Activated T-helper 2 cell treated with anti-CD3 and anti-CD28 coated beads, Interferon-gamma antibody, Interleukin-2, Interleukin-4, amounts not matched to agents 10 μg/mL and 5 μg/mL and 100 μg/mL, durations not matched to agents 14 hours and 24 hours and 36 hours (primary cell): ENCODE data around the gene CORIN. TPM values are rescaled to one million over a fixed set of nuclear protein-coding genes. Genes with fewer than 3 reads are reported as not detected.

ENCODE experiments used
- DNase-seq: peaks from one replicate; pipeline ENCODE4 v3.0.0; 2021; ENCODE audit warnings: low spot score
- H3K27ac Mint-ChIP-seq: one replicate; pipeline ENCODE4 v1.8.0; 2021; ENCODE audit warnings: mixed read lengths
- H3K27me3 Mint-ChIP-seq: one replicate; pipeline ENCODE4 v1.8.0; 2021; ENCODE audit warnings: low read depth, mixed read lengths
- H3K36me3 Mint-ChIP-seq: one replicate; pipeline ENCODE4 v1.8.0; 2021; ENCODE audit warnings: low read depth, mixed read lengths
- H3K4me1 Mint-ChIP-seq: one replicate; pipeline ENCODE4 v1.8.0; 2021; ENCODE audit warnings: low read depth, mixed read lengths
- H3K4me3 Mint-ChIP-seq: one replicate; pipeline ENCODE4 v1.8.0; 2021; ENCODE audit warnings: low read depth, mild to moderate bottlenecking, moderate library complexity, mixed read lengths
- H3K9me3 Mint-ChIP-seq: one replicate; pipeline ENCODE4 v1.8.0; 2021; ENCODE audit warnings: mixed read lengths
- intact Hi-C: fragments of 100-400 bp; cut with micrococcal nuclease; formaldehyde crosslinking; loops from one replicate; pipeline ENCODE4 v1.15.1; 2023
- total RNA-seq: library from RNA; stranded (reverse); gene quantifications from 2 replicates; pipeline ENCODE4 v1.2.3, GENCODE V29; 2022

The CORIN gene, protein sequence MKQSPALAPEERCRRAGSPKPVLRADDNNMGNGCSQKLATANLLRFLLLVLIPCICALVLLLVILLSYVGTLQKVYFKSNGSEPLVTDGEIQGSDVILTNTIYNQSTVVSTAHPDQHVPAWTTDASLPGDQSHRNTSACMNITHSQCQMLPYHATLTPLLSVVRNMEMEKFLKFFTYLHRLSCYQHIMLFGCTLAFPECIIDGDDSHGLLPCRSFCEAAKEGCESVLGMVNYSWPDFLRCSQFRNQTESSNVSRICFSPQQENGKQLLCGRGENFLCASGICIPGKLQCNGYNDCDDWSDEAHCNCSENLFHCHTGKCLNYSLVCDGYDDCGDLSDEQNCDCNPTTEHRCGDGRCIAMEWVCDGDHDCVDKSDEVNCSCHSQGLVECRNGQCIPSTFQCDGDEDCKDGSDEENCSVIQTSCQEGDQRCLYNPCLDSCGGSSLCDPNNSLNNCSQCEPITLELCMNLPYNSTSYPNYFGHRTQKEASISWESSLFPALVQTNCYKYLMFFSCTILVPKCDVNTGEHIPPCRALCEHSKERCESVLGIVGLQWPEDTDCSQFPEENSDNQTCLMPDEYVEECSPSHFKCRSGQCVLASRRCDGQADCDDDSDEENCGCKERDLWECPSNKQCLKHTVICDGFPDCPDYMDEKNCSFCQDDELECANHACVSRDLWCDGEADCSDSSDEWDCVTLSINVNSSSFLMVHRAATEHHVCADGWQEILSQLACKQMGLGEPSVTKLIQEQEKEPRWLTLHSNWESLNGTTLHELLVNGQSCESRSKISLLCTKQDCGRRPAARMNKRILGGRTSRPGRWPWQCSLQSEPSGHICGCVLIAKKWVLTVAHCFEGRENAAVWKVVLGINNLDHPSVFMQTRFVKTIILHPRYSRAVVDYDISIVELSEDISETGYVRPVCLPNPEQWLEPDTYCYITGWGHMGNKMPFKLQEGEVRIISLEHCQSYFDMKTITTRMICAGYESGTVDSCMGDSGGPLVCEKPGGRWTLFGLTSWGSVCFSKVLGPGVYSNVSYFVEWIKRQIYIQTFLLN
- 0.30 and 0.32 TPM in 2 replicates for total RNA-seq

DNA sequence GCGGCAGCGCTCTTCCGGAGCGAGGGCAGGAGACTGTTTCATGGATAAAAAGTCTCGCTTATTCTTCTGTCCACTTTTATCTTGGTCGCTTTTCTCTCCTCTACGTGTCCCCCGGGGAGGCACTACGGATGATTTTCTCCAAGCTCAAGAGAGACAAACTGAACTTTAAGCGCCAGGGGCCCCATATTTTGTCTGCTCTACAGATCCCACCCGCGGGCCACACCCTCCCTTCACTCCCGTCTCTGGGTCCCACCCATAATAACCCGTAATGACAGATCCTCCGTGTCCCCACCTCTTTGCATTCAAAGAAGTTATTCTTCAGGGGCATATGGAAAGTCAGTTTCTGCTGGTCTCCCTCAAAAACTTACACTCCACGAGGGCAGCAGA lies at the start of gene CORIN:
TSS of gene CORIN (minus strand) at position 160 of the 387 bp plus-strand sequence. CDS start at position 42, 118 bp downstream.
- Mint-ChIP-seq H3K4me3 (peak within 1 kb of the TSS; percentile 79), H3K9me3 (peaks cover 6% of the 10 kb centered on the region), H3K4me1 (peaks cover 23% of the 10 kb centered on the region), H3K27ac (no peak within 1 kb of the TSS), H3K36me3 (peaks cover 5% of the 10 kb centered on the region), H3K27me3 (peaks cover 43% of the 10 kb centered on the region)
- intact Hi-C loops: loop anchor here (2.0 to 10.0 kb wide), 6 partner anchors 77 to 507 kb away; partner anchors contain the start of genes NFXL1 and SLAIN2
- DNase-seq: no peak

DNA sequence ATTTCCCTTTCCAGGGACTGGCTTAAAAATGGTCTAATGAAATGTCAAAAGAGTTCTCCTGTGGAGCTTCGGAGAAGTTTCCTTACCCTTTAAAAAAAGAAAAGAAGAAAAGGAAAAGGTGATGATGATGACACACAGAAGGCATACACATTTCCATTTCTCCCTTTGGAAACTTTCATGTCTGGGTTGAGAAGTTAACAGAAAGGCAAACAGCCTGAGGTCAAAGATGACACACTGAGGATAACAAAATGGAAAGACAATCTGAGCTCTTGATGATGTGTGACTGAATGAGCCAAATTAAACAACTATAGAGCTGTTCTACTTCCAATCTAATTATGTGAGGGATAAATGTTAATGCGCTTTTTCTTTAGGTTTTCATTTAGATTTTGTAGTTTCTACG lies 44.4 kb upstream of the CORIN start:
- Mint-ChIP-seq H3K36me3 (peaks cover 55% of the 10 kb centered on the region), H3K4me1 (no peaks in the 10 kb centered on the region), H3K4me3 (no peak overlapping the region), H3K27ac (peak overlapping the region; percentile 50), H3K27me3 (no peaks in the 10 kb centered on the region), H3K9me3 (no peaks in the 10 kb centered on the region)
- no peak for DNase-seq
- intact Hi-C loops: no loop called here

DNA sequence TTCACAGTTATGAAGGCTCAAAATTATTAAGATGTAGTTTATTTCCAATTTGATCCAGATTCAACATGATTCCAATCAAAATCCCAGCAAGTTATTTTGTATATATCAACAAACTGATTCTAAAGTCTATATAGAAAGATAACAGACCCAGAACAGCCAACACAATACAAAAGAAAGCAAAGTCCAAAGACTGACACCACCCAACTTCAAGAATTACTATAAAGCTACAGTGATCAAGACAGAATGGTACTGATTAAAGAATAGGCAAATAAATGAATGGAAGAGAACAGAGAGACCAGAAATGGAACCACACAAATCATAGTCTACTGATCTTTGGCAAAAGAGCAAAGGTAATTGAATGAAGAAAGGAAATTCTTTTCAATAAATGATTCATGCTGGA lies 41.6 kb upstream of the CORIN start:
- Mint-ChIP-seq H3K9me3 (no peaks in the 10 kb centered on the region), H3K4me3 (no peak overlapping the region), H3K27me3 (no peaks in the 10 kb centered on the region), H3K27ac (no peak overlapping the region), H3K36me3 (peaks cover 66% of the 10 kb centered on the region), H3K4me1 (peaks cover 5% of the 10 kb centered on the region)
- no peak for DNase-seq
- intact Hi-C loops: no loop called here

DNA sequence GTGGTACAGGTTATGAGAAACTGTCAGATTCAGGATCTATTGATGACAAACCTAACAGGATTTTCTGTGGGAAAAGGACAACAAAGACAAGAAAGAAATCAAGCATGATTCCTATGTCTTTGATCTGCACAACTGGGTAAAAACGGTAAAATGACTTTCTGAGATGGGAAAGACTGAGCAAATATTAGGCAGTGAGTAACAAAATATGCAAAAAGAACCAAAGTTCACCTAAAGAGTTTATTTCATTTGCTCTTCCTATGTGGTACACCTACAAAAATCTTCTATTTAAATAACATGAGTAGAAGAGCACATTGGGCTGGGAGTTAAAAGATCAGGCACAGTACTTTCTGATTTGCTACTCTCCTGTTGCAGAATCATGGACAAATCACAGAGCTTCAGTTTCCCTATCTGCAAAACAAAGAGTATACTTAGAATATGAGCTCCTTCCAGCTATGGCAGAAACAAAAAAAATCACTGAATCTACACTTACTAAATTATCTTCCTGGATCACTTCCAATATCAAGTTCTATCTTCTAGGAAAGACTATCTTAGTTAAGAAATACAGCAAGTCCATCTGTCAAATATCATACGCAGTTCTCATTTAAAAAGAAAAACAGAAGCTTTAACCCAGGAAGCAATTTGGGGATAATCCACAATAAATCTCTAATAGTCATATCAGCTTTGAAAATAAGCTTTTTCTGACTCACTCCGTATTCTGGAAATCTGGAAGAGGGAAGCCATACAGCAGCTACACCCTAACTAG lies 39.1 kb upstream of the CORIN start:
- DNase-seq: no peak
- no peak overlapping the region for H3K27ac Mint-ChIP-seq
- H3K27me3 Mint-ChIP-seq: no peaks in the 10 kb centered on the region
- peaks cover 9% of the 10 kb centered on the region for H3K9me3 Mint-ChIP-seq
- intact Hi-C loops: no loop called here
- no peak overlapping the region for H3K4me3 Mint-ChIP-seq
- peaks cover 64% of the 10 kb centered on the region for H3K36me3 Mint-ChIP-seq
- peaks cover 21% of the 10 kb centered on the region for H3K4me1 Mint-ChIP-seq

DNA sequence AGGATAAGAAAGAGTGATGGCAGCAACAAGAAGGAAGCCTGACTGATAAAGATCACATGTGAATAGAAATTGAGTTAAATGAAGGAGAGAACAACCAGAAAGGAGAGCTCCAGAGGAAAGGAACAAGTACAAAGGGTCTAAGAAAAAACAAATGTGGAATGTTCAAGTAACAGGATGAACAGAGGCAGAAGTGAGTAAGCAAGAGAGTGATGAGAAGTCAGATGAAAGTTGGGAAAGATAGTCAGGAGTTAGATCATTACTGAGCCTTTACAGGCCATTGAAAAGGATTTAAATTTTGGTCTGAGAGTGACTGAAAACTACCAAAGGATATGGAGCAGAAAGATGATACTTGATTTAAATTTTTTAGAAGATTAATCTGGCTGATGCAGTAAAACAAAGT lies 38.4 kb upstream of the CORIN start:
- peaks cover 9% of the 10 kb centered on the region for H3K9me3 Mint-ChIP-seq
- no peak overlapping the region for H3K27ac Mint-ChIP-seq
- DNase-seq: no peak
- H3K27me3 Mint-ChIP-seq: no peaks in the 10 kb centered on the region
- no peak overlapping the region for H3K4me3 Mint-ChIP-seq
- peaks cover 21% of the 10 kb centered on the region for H3K4me1 Mint-ChIP-seq
- peaks cover 59% of the 10 kb centered on the region for H3K36me3 Mint-ChIP-seq
- intact Hi-C loops: no loop called here

DNA sequence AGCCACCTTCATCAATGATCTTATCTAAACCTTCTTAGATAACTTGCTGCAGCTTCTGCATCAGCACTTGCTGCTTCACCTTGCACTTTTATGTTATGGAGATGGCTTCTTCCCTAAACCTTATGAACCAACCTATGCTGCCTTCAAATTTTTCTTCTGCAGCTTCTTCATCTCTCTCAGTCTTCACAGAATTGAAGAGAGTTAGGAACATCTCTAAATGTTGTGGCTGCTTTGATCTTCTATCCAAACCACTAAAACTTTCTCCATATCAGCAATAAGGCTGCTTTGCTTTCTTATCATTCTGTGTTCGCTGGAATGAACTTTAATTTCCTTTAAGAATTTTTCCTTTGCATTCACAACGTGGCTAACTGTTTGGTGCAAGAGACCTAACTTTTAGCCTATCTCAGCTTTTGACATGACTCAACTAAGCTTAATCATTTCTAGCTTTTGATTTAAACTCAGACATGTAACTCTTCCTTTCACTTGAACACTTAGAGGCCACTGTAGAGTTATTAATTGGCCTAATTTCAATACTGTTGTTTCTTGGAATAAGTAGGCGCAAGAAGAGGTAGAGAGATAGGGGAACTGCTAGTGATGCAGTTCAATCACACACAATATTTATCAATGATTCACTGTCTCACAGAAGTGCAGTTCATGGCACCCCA lies 36.1 kb upstream of the CORIN start:
- peaks cover 60% of the 10 kb centered on the region for H3K36me3 Mint-ChIP-seq
- peak overlapping the region; percentile 66 for H3K27ac Mint-ChIP-seq
- intact Hi-C loops: loop anchor here (1.0 kb wide), 3 partner anchors 35 to 254 kb away; partner anchors contain the start of gene NFXL1

DNA sequence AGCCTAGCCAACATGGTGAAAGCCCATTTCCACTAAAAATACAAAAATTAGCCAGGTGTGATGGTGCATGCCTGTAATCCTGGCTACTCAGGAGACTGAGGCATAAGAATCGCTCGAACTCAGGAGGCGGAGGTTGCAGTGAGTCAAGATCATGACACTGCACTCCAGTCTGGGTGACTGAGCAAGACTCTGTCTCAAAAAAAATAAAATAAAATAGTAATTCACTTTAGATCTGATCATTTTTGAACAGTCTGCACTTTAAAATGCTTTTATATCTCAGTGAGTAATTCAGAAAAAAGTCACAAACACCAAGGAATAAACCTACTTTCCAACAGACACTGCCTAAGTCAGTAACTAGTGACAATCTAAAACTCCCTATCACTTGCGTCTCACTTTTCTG lies 25.6 kb upstream of the CORIN start:
- Mint-ChIP-seq H3K4me1 (peaks cover 2% of the 10 kb centered on the region), H3K36me3 (peaks cover 40% of the 10 kb centered on the region), H3K27me3 (no peaks in the 10 kb centered on the region), H3K27ac (no peak overlapping the region), H3K4me3 (no peak overlapping the region), H3K9me3 (no peaks in the 10 kb centered on the region)
- intact Hi-C loops: no loop called here
- DNase-seq: no peak

More for the DNA sequence above, 36.1 kb upstream of the CORIN start:
- H3K4me1 Mint-ChIP-seq: peaks cover 21% of the 10 kb centered on the region
- DNase-seq: no peak
- peaks cover 9% of the 10 kb centered on the region for H3K9me3 Mint-ChIP-seq
- H3K27me3 Mint-ChIP-seq: no peaks in the 10 kb centered on the region
- H3K4me3 Mint-ChIP-seq: no peak overlapping the region

DNA sequence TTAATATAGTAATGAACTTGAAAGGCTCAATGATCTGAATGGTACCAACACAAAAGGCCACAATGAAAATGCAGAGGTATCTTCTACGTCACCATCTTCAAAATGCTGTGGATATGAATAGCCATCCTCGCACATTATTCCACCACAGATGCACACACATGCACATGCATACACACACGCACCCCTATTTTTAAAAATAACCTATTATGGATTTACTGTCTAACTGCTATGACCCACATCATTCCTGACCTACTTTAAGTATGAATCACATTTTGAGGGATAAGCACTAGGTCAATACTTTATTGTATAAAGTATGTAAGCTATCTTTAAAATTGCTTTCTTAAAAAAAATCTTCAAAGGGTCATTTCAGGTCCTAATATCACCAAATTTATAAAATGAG lies 24.4 kb upstream of the CORIN start:
- DNase-seq: no peak
- H3K27me3 Mint-ChIP-seq: no peaks in the 10 kb centered on the region
- H3K4me3 Mint-ChIP-seq: no peak overlapping the region
- H3K9me3 Mint-ChIP-seq: no peaks in the 10 kb centered on the region
- no peak overlapping the region for H3K27ac Mint-ChIP-seq
- H3K4me1 Mint-ChIP-seq: peaks cover 2% of the 10 kb centered on the region
- intact Hi-C loops: no loop called here
- H3K36me3 Mint-ChIP-seq: peaks cover 29% of the 10 kb centered on the region

DNA sequence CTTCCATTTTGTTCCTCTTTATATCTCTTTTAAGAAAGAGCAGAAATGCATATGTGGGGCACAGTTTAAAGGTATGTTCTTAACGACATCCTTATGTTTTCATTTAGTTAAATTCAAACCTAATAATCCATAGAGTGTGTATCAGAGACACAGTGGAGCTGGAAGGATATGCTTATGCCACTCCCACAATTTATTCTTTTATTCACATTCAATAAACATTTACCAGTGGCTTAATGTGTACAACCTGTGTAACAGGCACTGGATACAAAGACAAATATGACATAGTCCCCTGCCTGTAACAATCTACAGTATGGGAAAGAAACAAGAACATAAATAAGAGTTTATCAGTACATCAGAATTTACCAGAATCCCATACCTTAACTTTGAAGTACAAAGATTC lies 22.4 kb upstream of the CORIN start:
- peaks cover 1% of the 10 kb centered on the region for H3K4me1 Mint-ChIP-seq
- H3K4me3 Mint-ChIP-seq: no peak overlapping the region
- H3K9me3 Mint-ChIP-seq: no peaks in the 10 kb centered on the region
- intact Hi-C loops: no loop called here
- no peak overlapping the region for H3K27ac Mint-ChIP-seq
- no peak for DNase-seq
- H3K36me3 Mint-ChIP-seq: peaks cover 25% of the 10 kb centered on the region
- no peaks in the 10 kb centered on the region for H3K27me3 Mint-ChIP-seq

DNA sequence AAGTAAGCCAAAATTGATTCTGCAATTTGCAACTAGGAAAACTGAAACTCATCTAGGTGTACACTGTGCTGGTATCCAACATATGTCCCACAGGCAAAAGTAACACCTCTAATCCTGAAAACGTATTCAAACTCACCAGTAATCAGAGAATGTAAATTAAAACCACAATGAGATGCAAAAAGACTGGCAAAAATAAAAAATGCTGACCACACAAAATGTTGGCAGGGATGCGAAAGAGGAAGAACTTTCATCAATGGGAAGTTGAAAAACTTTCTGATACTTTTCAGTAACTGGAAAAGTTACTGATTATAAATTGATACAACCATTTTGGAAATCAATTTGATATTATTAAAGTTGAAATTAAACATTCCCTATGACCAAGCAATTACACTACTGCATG lies 20.1 kb upstream of the CORIN start:
- no peak overlapping the region for H3K27ac Mint-ChIP-seq
- peaks cover 24% of the 10 kb centered on the region for H3K36me3 Mint-ChIP-seq
- no peak overlapping the region for H3K4me3 Mint-ChIP-seq
- H3K4me1 Mint-ChIP-seq: no peaks in the 10 kb centered on the region
- intact Hi-C loops: no loop called here
- no peaks in the 10 kb centered on the region for H3K27me3 Mint-ChIP-seq
- no peaks in the 10 kb centered on the region for H3K9me3 Mint-ChIP-seq
- DNase-seq: no peak

DNA sequence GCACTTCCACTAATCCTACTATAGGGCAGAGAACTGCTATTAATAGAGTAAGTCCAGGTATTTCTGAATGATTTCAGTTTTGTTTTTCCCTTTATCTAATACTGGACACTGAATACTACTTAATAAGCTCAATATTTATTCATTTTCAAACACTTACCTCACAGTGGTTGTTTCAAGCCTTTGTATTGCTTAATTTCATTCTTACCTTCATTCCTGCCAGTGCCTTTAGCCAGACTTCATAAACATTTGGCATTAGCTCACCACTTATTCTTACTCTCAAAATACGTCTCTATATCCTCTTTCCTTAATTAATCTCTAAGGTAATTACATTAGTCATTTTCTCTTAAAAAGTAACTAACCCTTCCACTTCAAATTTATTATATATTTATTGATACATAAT lies 18.8 kb upstream of the CORIN start:
- intact Hi-C loops: no loop called here
- H3K27me3 Mint-ChIP-seq: no peaks in the 10 kb centered on the region
- no peaks in the 10 kb centered on the region for H3K4me1 Mint-ChIP-seq
- no peak overlapping the region for H3K4me3 Mint-ChIP-seq
- no peaks in the 10 kb centered on the region for H3K9me3 Mint-ChIP-seq
- H3K27ac Mint-ChIP-seq: no peak overlapping the region
- DNase-seq: no peak
- H3K36me3 Mint-ChIP-seq: peaks cover 15% of the 10 kb centered on the region

DNA sequence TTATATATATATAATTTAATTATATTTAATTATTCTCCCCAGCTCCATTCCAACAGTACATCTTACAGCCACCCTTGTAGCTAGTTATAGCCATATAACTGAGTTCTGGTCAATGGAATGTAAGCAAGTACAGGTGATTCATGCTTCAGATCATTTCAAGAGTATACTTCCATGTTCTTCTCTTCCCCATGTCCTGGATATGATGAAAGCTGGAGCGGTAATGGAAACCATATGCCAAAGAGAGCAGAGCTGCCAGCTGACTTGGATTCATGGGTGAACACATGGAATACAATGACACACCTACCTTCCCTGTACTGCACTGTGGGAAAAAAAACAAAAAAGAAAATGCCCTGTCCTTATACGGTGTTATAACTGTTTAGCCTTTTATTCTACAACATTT lies 17.5 kb upstream of the CORIN start:
- peaks cover 15% of the 10 kb centered on the region for H3K36me3 Mint-ChIP-seq
- H3K9me3 Mint-ChIP-seq: no peaks in the 10 kb centered on the region
- no peaks in the 10 kb centered on the region for H3K4me1 Mint-ChIP-seq
- no peak overlapping the region for H3K4me3 Mint-ChIP-seq
- intact Hi-C loops: no loop called here
- no peaks in the 10 kb centered on the region for H3K27me3 Mint-ChIP-seq
- H3K27ac Mint-ChIP-seq: no peak overlapping the region
- no peak for DNase-seq
